Inflammatory macrophage treated with lipopolysaccharide for 4 hours (primary cell): ENCODE results near the gene HPRT1.
"Not testable (repeated sequence)": the region's sequence is repeated elsewhere in the genome, so short reads cannot be mapped to it uniquely, and the experiment has no call there.

Source experiments
- DNase-seq: peaks from one replicate; pipeline ENCODE4 v3.0.0-alpha.2; 2020

The HPRT1 gene

GRCh38 chrX:134460005-134460861 lies at the start of gene HPRT1:
Gene HPRT1 (plus strand): TSS chrX:134460165. CDS start chrX:134460312, 147 bp downstream.
- DNase-seq = peak; percentile 64

DNA sequence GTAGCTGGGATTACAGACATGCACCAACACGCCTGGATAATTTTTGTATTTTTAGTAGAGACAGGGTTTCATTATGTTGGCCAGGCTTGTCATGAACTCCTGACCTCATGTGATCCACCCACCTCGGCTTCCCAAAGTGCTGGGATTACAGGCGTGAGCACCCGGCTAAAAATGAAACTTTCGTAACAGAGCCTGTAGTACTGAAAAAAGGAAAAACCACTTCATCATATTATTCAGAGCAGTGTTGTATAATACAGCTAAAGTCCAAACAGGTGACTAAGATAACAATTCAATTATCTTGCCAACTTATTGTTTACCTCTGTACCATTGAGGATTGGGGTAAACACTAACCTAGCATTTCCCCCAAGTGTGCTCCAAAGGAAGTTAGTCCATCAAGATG lies 43.9 kb upstream of the HPRT1 start:
- DNase-seq = peak; percentile 42

DNA sequence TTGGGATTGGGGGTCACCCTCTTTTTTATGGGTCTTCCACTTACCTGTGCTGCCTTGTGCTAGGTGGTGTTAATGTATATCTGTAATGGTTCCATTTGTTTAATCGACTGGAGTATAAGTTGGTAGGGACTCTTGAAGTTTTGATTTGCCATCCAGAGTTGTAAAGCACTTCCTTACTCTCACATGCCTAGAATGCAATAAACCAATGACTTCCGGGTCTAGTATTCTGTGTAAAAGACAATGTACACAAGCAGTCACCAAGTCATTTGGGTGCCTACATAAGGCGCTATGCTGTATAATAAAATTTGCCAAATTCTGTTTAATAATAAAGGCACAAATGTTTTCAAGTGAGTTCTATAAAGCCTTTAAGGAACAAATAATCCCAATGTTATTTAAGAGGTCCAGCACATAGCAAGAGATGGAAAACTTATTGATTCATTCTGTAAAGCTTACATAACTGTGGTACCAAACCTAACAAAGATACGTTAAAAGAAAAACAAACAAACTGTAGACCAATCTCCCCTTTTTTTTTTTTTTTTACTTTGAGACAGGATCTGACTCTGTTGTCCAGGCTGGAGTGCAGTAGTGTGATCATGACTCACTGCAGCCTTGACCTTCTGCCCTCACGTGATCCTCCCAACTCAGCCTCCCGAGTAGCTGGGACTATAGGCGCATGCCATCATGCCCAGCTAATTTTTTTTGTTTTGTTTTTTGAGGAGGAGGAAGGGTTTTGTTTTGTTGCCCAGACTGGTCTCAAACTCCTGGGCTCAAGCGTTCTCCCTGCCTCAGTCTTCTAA lies 41.5 kb upstream of the HPRT1 start:
- no peak for DNase-seq

GRCh38 chrX:134419784-134420183 lies 40.2 kb upstream of the HPRT1 start:
- no peak for DNase-seq

DNA sequence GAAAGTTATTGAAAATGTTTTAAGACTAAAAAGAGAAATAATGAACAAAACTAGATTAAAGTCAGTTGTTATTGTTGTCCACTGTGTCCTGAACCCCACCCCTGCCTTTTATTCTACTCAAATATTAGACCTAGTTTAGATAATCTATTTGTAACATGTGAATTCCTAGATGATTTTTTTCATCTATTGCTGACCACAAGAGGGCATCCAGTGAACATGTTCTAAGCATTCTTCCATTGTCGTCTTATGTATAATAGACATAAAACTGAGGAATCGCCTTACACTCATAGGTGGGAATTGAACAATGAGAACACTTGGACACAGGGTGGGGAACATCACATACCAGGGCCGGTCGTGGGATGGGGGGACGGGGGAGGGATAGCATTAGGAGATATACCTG lies 36.4 kb upstream of the HPRT1 start:
- DNase-seq = no peak

DNA sequence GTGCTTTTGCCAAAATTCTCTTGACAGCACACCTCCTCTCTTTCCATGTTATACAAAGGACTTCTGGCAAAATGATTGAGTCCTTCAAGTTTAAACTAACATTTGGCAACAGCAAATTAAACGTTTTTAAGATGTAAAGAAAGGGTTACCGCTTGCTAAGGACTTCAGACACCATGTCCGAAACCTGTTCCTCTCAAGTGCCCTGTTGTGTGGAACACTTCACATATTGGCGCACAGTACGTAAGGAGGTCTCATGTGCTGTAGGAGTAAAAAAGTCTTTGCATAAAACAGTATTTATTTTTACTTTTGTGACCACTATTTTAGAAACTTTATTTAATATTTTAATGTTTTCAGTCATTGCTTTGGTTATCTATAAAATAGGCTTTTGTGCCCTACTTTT lies 33.7 kb upstream of the HPRT1 start:
- no peak for DNase-seq

- peak; percentile 68 for DNase-seq
These were observed 28.1 kb upstream of the HPRT1 start for GRCh38 chrX:134431894-134432293.

DNA sequence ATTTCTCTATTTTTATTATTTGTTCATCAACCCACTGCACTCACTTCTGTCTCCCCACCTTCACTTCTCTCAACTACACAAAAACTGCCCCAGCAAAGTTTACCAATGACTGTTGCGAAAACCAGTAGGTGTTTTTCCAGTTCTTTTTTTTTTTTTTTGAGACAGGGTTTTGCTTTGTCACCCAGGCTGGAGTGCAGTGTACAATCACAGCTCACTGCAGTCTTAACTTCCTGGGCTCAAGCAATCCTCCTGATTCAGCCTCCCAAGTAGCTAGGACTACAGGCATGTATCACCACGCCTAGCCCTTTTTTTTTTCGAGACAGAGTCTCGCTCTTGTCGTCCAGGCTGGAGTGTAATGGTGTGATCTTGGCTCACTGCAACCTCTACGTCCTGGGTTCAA lies 24.1 kb upstream of the HPRT1 start:
- no peak for DNase-seq

DNA sequence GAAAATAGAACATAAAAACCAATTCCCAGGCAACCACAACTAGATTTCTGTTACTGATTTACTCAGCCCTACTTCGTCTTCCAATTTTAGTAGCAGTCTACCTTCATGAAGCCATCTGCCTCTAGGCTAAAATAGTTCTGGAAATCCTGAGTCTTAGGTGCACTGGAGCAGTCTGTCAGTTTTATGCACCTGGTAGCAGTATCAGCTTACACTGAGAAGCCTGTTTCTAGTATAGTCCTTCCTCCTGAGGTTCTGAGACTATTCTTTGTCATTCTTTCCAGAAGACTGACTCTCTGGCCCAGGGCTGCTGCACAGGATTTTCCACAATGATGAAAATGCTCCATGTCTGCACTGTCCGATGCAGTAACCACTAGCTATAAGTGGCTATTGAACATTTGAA lies 16.9 kb upstream of the HPRT1 start:
- no peak for DNase-seq

DNA sequence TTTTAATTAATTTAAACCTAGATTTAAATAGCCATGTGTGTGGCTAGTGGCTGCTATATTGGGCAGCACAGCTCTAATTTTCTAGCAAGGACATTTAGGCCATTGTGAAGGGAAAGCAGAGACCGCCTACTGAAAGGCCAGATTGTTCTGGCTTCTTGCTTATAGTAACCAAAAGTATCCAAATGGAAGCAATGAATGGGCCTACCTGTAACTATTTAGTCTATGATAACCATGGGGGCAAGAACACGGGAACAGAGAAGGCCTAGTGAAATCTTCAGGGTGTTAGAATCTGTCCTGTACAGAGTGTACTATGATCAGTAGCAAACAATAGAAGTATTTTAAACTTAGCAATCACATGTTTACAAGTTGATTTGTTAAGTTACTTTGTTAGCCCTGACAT lies 16.5 kb upstream of the HPRT1 start:
- DNase-seq = no peak

- no peak for DNase-seq
These were observed 15.3 kb upstream of the HPRT1 start for GRCh38 chrX:134444681-134445080.

DNA sequence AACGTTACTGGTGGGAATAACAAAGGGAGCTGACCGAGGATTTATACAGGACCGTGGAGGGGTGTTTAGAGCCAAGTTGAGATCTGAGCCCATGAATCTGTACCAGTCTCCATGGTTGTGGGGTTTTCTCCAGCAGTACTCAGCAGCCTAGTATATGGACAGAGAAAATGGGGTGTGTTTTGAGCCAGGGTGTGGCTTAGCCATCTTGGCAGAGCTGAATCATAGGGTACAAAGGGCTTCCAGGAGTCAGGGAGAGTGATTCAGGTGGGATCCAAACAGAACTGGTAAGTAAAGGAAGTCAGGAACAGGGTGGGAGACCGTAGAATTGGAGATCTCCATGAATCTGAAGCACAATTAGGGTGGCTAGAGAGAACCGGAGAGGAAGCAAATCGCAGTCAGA lies 7.4 kb upstream of the HPRT1 start:
- DNase-seq = no peak

GRCh38 chrX:134453631-134454030 lies 6.3 kb upstream of the HPRT1 start:
- no peak for DNase-seq

DNA sequence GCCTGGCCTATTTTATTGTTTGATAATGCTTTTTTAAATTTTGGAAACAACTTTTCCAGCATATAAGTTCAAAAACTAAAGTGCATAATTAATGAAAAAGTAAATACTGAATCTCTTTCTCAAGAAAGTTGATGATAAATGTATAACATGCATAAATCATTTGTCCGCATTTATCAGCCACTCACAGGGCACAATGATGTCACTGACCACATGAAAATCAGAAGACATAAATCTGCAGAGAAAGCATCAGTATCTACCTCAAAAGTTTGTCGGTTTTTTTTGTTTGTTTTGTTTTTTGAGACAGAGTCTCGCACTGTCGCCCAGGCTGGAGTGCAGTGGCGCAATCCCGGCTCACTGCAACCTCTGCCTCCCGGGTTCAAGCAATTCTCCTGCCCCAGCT lies 5.5 kb upstream of the HPRT1 start:
- no peak for DNase-seq

DNA sequence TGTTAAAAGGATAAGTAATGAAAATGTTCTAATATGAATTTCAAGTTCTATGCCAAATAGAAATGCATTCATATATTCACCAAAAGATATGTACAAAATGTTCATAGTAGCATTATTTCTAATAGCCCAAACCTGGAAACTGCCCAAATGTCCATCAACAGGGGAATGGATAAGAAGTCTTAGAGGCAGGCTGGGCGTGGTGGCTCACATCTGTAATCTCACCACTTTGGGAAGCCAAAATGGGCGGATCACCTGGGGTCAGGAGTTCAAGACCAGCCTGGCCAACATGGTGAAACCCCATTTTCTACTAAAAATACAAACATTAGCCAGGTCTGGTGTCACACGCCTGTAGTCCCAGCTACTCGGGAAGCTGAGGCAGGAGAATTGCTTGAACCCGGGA lies 2.3 kb upstream of the HPRT1 start:
- no peak for DNase-seq

GRCh38 chrX:134459683-134460004 lies 321 bp upstream of the HPRT1 start:
- DNase-seq = no peak

GRCh38 chrX:134460862-134461220 lies 876 bp downstream of the HPRT1 start:
- no peak for DNase-seq

- no peak for DNase-seq
These were observed 1.5 kb downstream of the HPRT1 start for GRCh38 chrX:134461437-134461836.

GRCh38 chrX:134462927-134463326 lies 3.0 kb downstream of the HPRT1 start:
- DNase-seq = no peak

DNA sequence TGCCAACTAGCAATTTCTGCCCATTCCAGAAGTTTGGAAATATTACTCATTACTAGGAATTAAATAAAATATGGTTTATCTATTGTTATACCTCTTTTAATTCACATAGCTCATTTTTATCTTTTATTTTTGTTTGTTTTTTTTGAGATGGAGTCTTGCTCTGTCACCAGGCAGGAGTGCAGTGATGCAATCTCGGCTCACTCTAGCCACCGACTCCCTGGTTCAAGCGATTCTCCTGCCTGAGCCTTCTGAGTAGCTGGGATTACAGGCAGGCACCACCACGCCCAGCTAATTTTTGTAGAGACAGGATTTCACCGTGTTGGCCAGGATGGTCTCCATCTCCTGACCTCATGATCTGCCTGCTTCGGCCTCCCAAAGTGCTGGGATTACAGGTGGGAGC lies 4.5 kb downstream of the HPRT1 start:
- not testable (repeated sequence) for DNase-seq

DNA sequence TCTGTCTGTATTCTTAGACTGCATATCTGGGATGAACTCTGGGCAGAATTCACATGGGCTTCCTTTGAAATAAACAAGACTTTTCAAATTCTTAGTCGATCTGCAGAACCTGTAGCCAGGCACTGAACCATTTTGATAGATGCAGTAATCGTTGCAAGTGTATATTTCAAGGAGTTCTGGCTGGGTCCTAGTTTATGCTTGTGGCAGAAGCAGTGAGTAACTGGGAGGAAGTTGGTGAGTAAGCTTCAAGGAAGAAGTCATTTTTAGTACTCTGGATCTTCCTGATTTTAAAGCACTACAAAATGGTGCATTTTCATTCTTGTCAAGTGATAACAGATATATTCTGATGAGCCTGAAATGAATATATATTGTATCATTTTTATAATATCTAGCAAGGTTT lies 9.5 kb downstream of the HPRT1 start:
- DNase-seq = peak; percentile 44

DNA sequence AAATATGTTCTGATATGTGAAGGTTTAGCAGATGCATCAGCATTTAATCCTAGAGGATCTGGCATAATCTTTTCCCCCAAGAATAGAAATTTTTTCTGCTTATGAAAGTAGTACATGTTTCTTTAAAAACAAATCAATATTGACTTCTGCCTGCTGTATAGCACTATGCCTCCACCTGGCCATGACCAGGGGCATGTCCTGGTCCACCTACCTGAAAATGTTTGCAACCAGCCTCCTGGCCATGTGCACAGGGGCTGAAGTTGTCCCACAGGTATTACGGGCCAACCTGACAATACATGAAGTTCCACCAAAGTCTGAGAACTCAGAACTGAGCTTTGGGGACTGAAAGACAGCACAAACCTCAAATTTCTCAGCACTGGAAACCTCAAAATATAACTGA lies 10.0 kb downstream of the HPRT1 start:
- DNase-seq = no peak

- DNase-seq = no peak
These were observed 12.1 kb downstream of the HPRT1 start for GRCh38 chrX:134472041-134472440.

DNA sequence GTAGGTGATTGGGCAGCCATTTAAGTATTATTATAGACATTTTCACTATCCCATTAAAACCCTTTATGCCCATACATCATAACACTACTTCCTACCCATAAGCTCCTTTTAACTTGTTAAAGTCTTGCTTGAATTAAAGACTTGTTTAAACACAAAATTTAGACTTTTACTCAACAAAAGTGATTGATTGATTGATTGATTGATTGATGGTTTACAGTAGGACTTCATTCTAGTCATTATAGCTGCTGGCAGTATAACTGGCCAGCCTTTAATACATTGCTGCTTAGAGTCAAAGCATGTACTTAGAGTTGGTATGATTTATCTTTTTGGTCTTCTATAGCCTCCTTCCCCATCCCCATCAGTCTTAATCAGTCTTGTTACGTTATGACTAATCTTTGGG lies 16.3 kb downstream of the HPRT1 start:
- DNase-seq = no peak

- DNase-seq = no peak
These were observed 18.4 kb downstream of the HPRT1 start for GRCh38 chrX:134478374-134478773.
